Stimulated activated naive CD8-positive, alpha-beta T cell treated with anti-CD3 and anti-CD28 coated beads, Interleukin-15, Interleukin-2, amounts not matched to agents 100 U/mL and 50 U/mL, for 24 hours (primary cell): Measurements from ENCODE around the gene MBTD1.
"Not testable (repeated sequence)": the region's sequence is repeated elsewhere in the genome, so short reads cannot be mapped to it uniquely, and the experiment has no call there.

ENCODE experiments used
- ATAC-seq: fragments of 150-1000 bp; cut with Tn5 transposase; one replicate; pipeline ENCODE4 v1.10.0; 2021
- DNase-seq: peaks from one replicate; pipeline ENCODE4 v3.0.0; 2021

Gene MBTD1

DNA sequence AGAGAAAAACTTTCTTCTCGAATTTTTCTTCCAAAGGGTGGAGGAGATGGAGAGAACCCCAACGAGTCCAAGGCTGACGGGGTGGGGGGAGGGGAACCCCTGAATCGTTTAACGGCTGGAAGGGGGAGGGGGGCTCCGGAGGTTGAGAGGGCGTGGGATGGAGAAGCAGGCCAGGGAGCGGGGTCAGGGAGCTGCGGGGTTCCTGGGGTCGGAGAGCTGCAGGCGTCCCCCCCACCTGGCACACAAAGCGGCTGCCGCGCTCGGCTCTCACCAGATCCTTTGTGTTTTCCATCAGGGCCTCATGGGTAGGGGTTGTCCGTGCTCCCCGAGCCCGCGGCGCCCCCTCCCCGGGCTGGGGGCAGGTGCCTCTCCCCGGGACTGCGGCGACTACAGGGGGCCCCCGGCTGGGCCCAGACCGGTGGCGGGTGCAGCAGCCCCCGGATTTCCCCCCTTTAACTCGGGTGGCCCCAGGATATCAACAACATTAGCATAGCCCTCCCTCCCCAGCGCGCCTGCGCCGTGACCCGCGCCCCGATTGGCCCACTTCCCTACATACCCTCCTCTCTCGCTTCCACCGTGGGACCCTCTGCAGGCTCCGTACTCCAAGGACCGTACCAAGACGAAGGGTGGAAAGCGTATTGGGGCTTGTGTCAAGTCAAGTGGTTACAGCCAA, at the start of gene MBTD1:
Gene MBTD1, minus strand, starts transcription at position 486 of the 673 bp plus-strand sequence. CDS start 34,888 bp downstream, outside the sequence.
- peak; percentile 95 for DNase-seq
- peak; percentile 91 for ATAC-seq

- ATAC-seq: no peak
- no peak for DNase-seq
Observed at GRCh38 chr17:51305182-51305581, 45.3 kb upstream of the MBTD1 start.

GRCh38 chr17:51299859-51300258, 40.0 kb upstream of the MBTD1 start:
- no peak for DNase-seq
- no peak for ATAC-seq

GRCh38 chr17:51298508-51299371, 38.9 kb upstream of the MBTD1 start:
- ATAC-seq (no peak), DNase-seq (no peak)

GRCh38 chr17:51294338-51294737, 34.5 kb upstream of the MBTD1 start:
- not testable (repeated sequence) for DNase-seq

DNA sequence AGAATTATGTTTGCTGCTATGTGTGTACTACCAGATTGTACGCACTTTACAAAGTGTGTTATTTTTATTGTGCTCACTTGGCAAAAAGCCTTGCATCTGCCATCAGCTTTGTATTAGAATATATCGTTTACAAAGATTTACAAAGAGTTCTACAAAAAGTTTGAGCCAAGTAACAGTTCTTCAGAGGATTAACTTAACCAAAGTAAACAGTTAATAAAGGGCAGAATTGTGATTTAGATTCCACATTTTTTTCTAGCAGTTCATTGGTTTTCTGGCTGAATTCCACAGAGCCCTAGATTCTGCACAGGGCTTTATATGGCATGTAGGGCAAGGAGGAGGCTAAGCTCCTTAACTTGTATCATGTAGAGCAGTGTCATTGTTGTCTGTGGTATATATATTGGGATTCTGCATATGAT, 29.9 kb upstream of the MBTD1 start:
- ATAC-seq (no peak), DNase-seq (no peak)

More at GRCh38 chr17:51294338-51294737, 34.5 kb upstream of the MBTD1 start:
- ATAC-seq: not testable (repeated sequence)

- ATAC-seq (no peak), DNase-seq (no peak)
Observed at GRCh38 chr17:51287412-51287811, 27.6 kb upstream of the MBTD1 start.

DNA sequence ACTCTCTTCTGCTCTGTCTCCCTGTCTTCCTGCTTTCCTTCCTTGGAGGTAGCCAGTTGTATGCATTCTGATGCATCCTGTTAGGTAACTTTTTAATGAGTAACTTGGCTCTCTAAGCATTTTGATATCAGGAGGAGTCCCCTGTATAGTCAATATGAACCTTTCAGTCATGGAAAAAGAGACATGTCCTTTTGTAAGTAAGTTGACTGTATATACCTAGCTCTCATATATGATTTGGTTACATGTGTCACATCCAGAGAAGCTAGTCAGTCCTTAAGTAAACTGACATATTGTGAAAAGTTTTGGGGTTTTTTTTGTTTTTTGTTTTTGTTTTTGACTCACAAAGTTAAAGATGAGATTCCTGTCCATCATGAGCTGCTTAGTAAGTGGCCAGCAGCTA, 19.3 kb upstream of the MBTD1 start:
- peak; percentile 59 for ATAC-seq

GRCh38 chr17:51275381-51275780, 15.5 kb upstream of the MBTD1 start:
- ATAC-seq (no peak), DNase-seq (no peak)

More for the DNA sequence above, 19.3 kb upstream of the MBTD1 start:
- no peak for DNase-seq

- DNase-seq (no peak), ATAC-seq (no peak)
Observed at GRCh38 chr17:51272812-51273211, 13.0 kb upstream of the MBTD1 start.

DNA sequence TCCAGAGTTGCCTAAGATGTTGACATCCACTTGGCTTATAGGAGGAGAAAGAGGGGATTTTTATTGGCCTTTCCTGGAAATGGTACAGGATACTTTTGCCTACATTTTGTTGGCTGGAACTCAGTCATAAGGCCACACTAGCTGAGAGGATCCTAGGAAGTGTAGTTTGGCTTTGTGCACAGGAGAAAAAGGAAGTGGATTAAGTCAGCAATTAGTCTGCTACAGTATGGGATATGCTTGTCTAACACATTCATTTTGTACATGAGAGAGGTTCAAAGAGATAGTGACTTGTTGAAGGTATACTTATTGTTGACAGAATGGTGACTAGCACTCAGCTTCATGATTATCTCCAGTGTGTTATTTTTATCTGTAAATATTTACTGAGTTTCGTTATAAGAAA, 10.8 kb upstream of the MBTD1 start:
- ATAC-seq (no peak), DNase-seq (no peak)

- DNase-seq (no peak), ATAC-seq (no peak)
Observed at GRCh38 chr17:51269991-51270390, 10.1 kb upstream of the MBTD1 start.

DNA sequence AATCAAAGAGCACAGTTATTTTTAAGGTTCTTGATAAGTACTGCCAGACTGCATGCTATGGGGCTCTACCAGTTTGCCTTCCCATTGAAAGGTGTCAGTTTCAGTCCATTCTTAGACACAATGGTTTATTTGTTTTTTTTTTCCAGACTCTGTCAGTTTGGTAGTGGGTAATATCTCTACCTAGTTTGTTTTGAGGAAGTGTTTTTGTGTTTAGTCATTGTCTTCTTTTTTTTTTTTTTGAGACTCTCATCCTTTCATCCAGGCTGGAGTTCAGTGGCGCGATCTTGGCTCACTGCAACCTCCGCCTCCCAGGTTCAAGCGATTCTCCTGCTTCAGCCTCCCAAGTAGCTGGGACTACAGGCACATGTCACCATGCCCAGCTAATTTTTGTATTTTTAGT, 4.6 kb upstream of the MBTD1 start:
- not testable (repeated sequence) for DNase-seq

GRCh38 chr17:51263006-51263405, 3.2 kb upstream of the MBTD1 start:
- ATAC-seq (no peak), DNase-seq (no peak)

More for the DNA sequence above, 4.6 kb upstream of the MBTD1 start:
- ATAC-seq: not testable (repeated sequence)

DNA sequence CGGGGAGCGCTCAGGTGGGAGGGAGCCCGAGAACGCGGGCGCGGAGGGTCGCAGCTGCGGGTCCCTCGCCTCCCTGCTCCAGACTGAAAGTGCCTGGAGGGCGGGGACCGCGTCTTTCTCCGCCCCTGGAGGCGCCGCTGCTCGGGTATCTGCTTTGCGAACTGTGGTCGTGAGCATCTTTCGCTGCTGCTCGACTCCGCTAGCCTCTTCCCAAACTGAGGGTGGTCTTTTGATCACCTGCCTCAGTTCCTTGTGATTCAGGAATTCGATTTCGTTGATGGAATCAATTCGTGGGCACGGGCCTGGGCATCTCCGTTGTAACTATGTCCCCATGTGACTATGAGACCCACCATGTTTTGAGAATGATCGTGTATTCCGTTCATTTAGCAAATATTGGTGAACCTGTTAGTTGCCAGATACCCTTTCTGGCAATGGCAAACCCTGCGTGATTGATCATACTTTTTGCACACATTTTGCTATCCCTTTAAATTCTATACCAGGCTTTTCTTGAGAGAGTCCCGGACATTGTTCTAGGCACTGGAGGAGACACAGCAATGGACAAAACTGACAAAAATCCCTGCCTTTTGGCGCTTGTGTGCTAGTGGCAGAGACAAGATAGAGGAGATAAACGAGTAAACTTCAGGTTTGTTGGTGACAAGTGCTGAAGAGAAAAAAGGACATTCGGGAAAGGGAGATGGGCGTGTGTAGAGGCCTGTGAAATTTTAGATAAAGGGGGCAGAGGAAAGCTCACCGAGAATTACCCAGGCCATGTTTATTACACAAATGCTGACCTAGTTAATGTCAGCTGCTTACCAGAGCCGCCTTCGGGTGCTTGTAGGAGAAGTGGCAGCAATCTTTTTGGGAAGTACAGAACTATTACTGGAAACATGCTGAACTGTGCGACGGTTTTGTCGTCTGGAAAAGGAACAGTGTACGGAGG, 1.4 kb upstream of the MBTD1 start:
- ATAC-seq (no peak), DNase-seq (no peak)

DNA sequence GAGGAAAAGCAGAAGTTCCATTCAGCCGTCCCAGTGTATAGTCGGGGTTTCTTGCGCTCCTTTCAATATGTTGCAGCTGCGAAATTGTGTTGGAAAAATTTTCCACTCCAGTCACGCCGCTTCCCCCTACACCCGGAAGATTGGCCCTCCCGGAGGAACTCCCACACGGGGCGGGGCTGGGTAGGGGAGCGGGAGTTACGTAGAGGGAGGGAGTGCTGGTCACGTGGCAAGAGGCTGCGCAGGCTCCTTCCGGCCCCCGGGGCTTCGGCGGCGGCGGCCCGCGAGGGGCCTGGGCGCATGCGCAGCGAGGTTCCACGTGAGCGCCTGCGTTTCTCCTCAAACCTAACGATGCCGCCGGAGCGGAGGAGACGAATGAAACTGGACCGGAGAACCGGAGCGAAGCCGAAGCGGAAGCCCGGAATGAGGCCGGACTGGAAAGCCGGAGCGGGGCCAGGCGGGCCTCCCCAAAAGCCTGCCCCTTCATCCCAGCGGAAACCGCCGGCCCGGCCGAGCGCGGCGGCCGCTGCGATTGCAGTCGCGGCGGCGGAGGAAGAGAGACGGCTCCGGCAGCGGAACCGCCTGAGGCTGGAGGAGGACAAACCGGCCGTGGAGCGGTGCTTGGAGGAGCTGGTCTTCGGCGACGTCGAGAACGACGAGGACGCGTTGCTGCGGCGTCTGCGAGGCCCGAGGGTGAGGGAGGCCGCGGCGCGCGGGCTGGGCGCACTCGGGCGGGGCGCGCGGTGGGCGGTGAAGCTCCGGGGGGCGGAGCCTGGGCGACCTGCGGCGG, 581 bp upstream of the MBTD1 start, which contains the start of gene UTP18:
Gene UTP18, plus strand, starts transcription at position 310 of the 787 bp plus-strand sequence. Its CDS starts 39 bp downstream, at position 349.
- DNase-seq (peak; percentile 98), ATAC-seq (peak; percentile 85)

- ATAC-seq (no peak), DNase-seq (peak; percentile 35)
Observed at GRCh38 chr17:51258756-51259563, 889 bp downstream of the MBTD1 start.

DNA sequence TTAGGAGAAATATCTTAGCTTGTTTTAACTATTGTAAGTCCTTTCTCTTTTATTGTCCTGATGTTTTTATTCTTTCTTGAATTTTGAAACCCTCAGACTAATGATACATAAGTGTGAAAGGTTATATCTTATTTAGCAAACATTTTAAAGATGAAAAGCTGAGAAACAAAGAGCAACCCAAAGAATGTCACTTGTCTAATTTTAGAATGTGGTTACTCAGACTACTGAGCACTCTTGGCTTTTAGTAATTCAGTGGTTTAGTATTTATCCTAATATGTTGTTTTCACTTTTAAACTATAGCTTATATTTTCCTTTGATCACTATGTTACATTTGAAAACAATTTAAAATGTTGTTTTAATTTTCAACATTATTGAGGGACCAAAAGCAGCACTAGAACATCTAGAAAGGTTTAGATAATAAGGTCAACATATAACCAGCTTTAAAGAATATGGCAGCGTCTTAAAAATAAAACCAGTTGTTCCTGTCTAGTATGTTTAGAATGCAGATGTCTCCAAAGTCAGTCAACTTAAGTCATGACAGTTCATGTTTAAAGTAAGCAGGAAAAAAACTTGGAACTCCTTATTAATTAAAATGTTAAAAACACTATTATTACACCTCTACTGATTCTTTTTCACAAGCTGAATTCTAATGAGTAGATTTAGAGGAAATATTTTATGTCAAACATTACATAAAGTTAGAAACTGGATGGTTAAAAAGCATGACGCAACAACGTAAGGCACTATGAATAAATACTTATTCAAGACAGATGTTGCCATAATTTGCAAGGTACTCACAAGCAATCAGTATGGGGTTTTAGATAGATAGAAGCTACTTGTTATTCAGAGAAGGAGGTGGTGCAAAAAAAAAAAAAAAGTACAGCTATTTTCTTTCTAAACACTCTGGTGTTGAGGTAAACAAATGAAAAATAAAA, 2.4 kb downstream of the MBTD1 start:
- ATAC-seq: no peak
- DNase-seq: no peak

- DNase-seq (no peak), ATAC-seq (no peak)
Observed at GRCh38 chr17:51256101-51256500, 3.7 kb downstream of the MBTD1 start.
